Natural killer cell (primary cell): ENCODE results near the gene BCHE. TPM values are rescaled to one million over a fixed set of nuclear protein-coding genes. Genes with fewer than 3 reads are reported as not detected.

ENCODE experiments used
- ATAC-seq, 3 donors: fragments of 150-1000 bp in 2 of 3; fragments of 200-7000 bp in 1 of 3; cut with Tn5 transposase; 1 replicate in 1 of 3; 2 replicates in 2 of 3; pipeline ENCODE4 v1.10.0; 2021; ENCODE audit warnings: mild to moderate bottlenecking in 2 of 3, moderate library complexity in 2 of 3
- DNase-seq, 2 donors: peaks; one replicate each; pipeline versions ENCODE4 v3.0.0 to v3.0.0-alpha.2; 2013 to 2021; ENCODE audit warnings: mixed read lengths in 1 of 2
- H3K27ac ChIP-seq: one replicate; pipeline ENCODE4 v1.5.1; 2013; ENCODE audit warnings: mild to moderate bottlenecking, low read length
- H3K27me3 ChIP-seq: one replicate; pipeline ENCODE4 v1.6.1; 2013; ENCODE audit warnings: low read length; ENCODE audit not compliant: control insufficient read depth, insufficient read depth
- H3K36me3 ChIP-seq: one replicate; pipeline ENCODE4 v1.6.1; 2013; ENCODE audit warnings: low read length; ENCODE audit not compliant: control insufficient read depth, insufficient read depth
- H3K4me1 ChIP-seq: one replicate; pipeline ENCODE4 v1.6.1; 2013; ENCODE audit warnings: low read length; ENCODE audit not compliant: control insufficient read depth, insufficient read depth
- H3K4me3 ChIP-seq: one replicate; pipeline ENCODE4 v1.5.1; 2013; ENCODE audit warnings: low read length
- H3K9me3 ChIP-seq: one replicate; pipeline ENCODE4 v1.6.1; 2013; ENCODE audit warnings: low read length; ENCODE audit not compliant: control insufficient read depth, insufficient read depth
- H3K27ac Mint-ChIP-seq, 2 donors: one replicate each; pipeline ENCODE4 v1.8.0; 2022; ENCODE audit warnings: mild to moderate bottlenecking in 2 of 2, mixed read lengths in 2 of 2, moderate library complexity in 1 of 2
- H3K27me3 Mint-ChIP-seq, 2 donors: one replicate each; pipeline ENCODE4 v1.8.0; 2022; ENCODE audit warnings: low read depth in 2 of 2, mixed read lengths in 2 of 2
- H3K36me3 Mint-ChIP-seq: one replicate; pipeline ENCODE4 v1.8.0; 2022; ENCODE audit warnings: mixed read lengths
- H3K4me1 Mint-ChIP-seq, 2 donors: one replicate each; pipeline ENCODE4 v1.8.0; 2022; ENCODE audit warnings: mixed read lengths in 2 of 2
- H3K4me3 Mint-ChIP-seq: one replicate; pipeline ENCODE4 v1.8.0; 2022; ENCODE audit warnings: mild to moderate bottlenecking, moderate library complexity, mixed read lengths
- H3K9me3 Mint-ChIP-seq, 2 donors: one replicate each; pipeline ENCODE4 v1.8.0; 2022; ENCODE audit warnings: mixed read lengths in 2 of 2
- WGBS: methylation state at CpG from one replicate; pipeline ENCODE4 v1.1.7; 2013; ENCODE audit warnings: missing lambda C conversion rate; ENCODE audit not compliant: insufficient coverage; 5-methylcytosine and 5-hydroxymethylcytosine counted together
- intact Hi-C: fragments of 100-400 bp; cut with micrococcal nuclease; formaldehyde crosslinking; loops from one replicate; pipeline ENCODE4 v1.14.2; 2022
- total RNA-seq, 4 donors: library from RNA; stranded (reverse); fragments of 120-200 nt in 1 of 4; gene quantifications; one replicate each; pipeline versions ENCODE4 v1.2.3 to v1.2.4, GENCODE V29; 2013 to 2022
- TF ChIP-seq, protein P1 (sequence below): fragments of 200-600 bp; IDR thresholded peaks from one replicate; pipeline ENCODE4 v1.8.0; 2022; ENCODE audit warnings: antibody characterized with exemption

Gene BCHE
- total RNA-seq, 3 donors from 2014 or later (not counting 1 experiment from before 2014, with no cell fraction given) = not detected

DNA sequence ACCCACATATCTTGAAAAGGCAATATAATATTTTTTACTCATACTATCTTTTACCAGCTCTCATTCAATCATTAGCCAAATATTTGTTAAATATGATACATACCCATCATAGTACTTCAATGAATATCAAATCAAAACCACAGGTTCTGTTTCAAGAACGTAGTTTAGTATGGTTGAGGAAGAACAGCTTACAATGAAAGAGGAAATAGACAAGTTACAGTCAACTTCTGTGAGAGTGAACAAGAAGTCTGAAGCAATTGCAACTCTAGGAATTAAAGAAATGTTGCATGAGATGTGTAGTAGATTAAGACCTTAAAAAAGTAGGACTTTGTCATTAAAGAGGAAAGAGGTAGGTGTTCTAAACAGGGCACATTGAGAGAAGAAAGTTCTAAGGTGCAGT is 9.3 kb downstream of the BCHE start:
- Histone ChIP-seq H3K9me3 (no peaks in the 10 kb centered on the region), H3K36me3 (no peaks in the 10 kb centered on the region), H3K4me1 (no peaks in the 10 kb centered on the region), H3K27ac (no peak overlapping the region), H3K27me3 (no peaks in the 10 kb centered on the region), H3K4me3 (no peak overlapping the region)
- ATAC-seq = no peak
- intact Hi-C loops = no loop called here
- Mint-ChIP-seq H3K4me1 (no peaks in the 10 kb centered on the region), H3K27ac (no peak overlapping the region), H3K36me3 (no peaks in the 10 kb centered on the region), H3K27me3 (no peaks in the 10 kb centered on the region), H3K9me3 (peaks cover 8 to 11% of the 10 kb centered on the region in 2 donors), H3K4me3 (no peak overlapping the region)
- TF ChIP-seq, protein P1, sequence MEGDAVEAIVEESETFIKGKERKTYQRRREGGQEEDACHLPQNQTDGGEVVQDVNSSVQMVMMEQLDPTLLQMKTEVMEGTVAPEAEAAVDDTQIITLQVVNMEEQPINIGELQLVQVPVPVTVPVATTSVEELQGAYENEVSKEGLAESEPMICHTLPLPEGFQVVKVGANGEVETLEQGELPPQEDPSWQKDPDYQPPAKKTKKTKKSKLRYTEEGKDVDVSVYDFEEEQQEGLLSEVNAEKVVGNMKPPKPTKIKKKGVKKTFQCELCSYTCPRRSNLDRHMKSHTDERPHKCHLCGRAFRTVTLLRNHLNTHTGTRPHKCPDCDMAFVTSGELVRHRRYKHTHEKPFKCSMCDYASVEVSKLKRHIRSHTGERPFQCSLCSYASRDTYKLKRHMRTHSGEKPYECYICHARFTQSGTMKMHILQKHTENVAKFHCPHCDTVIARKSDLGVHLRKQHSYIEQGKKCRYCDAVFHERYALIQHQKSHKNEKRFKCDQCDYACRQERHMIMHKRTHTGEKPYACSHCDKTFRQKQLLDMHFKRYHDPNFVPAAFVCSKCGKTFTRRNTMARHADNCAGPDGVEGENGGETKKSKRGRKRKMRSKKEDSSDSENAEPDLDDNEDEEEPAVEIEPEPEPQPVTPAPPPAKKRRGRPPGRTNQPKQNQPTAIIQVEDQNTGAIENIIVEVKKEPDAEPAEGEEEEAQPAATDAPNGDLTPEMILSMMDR = no peak
- no peak for DNase-seq
- WGBS = 13% methylated on average over 1 of the region's 1 CpG

DNA sequence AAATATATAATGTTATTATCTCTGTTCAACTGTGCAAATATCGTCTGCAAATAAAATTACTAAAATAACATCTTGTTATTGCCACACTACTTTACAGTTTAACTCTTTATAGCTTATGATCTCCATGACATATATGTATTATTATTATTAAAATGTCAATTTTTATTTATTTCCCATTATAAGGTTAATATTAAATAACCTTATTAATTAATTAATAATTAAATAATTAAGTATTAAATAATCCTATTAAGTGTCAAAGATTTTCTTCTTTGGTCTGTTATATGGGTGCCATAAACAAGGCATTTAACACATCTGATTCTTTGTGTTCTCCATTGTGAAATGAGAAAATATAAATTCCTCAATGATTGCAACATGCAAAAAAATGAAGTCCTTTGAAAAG is 10.0 kb downstream of the BCHE start:
- H3K4me3 ChIP-seq = no peak overlapping the region
- Mint-ChIP-seq H3K9me3 (peaks cover 8 to 11% of the 10 kb centered on the region in 2 donors), H3K27ac (no peak overlapping the region), H3K4me1 (no peaks in the 10 kb centered on the region), H3K36me3 (no peaks in the 10 kb centered on the region), H3K4me3 (no peak overlapping the region), H3K27me3 (no peaks in the 10 kb centered on the region)
- no peaks in the 10 kb centered on the region for H3K9me3 ChIP-seq
- H3K27me3 ChIP-seq = no peaks in the 10 kb centered on the region
- TF ChIP-seq, protein P1 = no peak
- intact Hi-C loops = no loop called here
- no peaks in the 10 kb centered on the region for H3K4me1 ChIP-seq
- no peak for ATAC-seq
- DNase-seq = no peak
- H3K36me3 ChIP-seq = no peaks in the 10 kb centered on the region
- H3K27ac ChIP-seq = no peak overlapping the region
- WGBS = no CpG with 5 or more reads among the region's 1 CpG

- Mint-ChIP-seq H3K27me3 (no peaks in the 10 kb centered on the region), H3K27ac (no peak overlapping the region), H3K9me3 (peaks cover 8 to 12% of the 10 kb centered on the region in 2 donors), H3K36me3 (no peaks in the 10 kb centered on the region), H3K4me1 (no peaks in the 10 kb centered on the region), H3K4me3 (no peak overlapping the region)
- Histone ChIP-seq H3K9me3 (no peaks in the 10 kb centered on the region), H3K27ac (no peak overlapping the region), H3K36me3 (no peaks in the 10 kb centered on the region), H3K27me3 (no peaks in the 10 kb centered on the region), H3K4me1 (no peaks in the 10 kb centered on the region), H3K4me3 (no peak overlapping the region)
- TF ChIP-seq, protein P1 = no peak
- ATAC-seq (no peak), DNase-seq (no peak)
- intact Hi-C loops = no loop called here
- 91% methylated on average over 1 of the region's 2 CpGs for WGBS
Measured at GRCh38 chr3:165820671-165821123, 16.5 kb downstream of the BCHE start.

DNA sequence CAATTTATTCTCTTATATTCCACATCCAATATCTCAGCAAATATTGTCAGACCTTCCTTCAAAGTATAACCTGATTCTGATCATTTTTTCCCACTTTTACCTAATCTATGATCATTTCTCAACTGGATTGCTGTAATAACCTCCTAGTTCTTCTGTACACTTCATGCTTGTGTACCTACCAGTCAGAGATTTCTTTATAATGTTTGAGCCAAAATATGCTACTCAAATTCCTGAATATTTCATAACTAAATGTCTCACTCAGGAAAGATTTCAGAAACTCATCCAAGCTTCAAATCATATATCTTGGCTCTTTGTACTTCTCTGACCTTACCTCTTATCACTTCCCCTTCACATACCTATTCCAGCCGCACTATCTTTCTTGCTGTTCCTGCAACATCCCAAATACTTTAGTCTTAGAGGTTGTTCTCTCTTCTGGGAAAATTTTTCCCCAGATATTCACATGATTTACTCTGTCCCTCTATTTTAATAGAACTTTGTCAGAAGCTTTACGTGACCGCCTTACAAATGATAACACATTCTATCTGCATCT is 20.0 kb downstream of the BCHE start:
- WGBS = 94% methylated on average over 3 of the region's 3 CpGs
- ATAC-seq = no peak
- Mint-ChIP-seq H3K9me3 (peaks cover 7 to 10% of the 10 kb centered on the region in 2 donors), H3K4me3 (no peak overlapping the region), H3K27ac (no peak overlapping the region), H3K4me1 (no peaks in the 10 kb centered on the region), H3K36me3 (no peaks in the 10 kb centered on the region), H3K27me3 (no peaks in the 10 kb centered on the region)
- intact Hi-C loops = no loop called here
- Histone ChIP-seq H3K9me3 (no peaks in the 10 kb centered on the region), H3K4me3 (no peak overlapping the region), H3K36me3 (no peaks in the 10 kb centered on the region), H3K27ac (no peak overlapping the region), H3K27me3 (no peaks in the 10 kb centered on the region), H3K4me1 (no peaks in the 10 kb centered on the region)
- TF ChIP-seq, protein P1 = no peak
- no peak for DNase-seq
